ENCODE measurements around the gene KHDRBS2.

The KHDRBS2 gene

DNA sequence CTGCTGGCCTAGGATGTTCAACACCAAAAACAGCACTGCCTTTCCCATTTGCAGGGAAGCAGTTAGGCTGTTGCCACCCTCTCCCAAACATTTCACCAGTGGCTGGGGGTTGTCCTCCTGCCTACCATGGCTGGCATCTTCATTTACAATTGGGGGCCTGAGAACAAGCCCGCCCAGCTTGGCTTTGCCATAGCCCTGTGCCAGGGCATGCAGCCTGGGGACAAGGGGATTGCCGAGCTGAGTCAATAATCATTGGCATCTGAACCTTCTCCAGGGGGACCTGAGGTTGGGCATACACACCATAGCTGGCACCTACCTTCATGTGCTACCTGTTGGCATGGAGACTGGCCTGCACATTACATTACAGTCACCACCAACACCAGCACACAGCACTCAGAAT, 345.1 kb downstream of the KHDRBS2 start:
- Histone ChIP-seq H3K27me3 (ENCODE audit: insufficient read depth, poor library complexity, severe bottlenecking) (no peaks in the 10 kb centered on the region), H3K27ac (replicated peaks) (no peak overlapping the region), H3K4me3 (replicated peaks; ENCODE audit: insufficient read depth, low read length) (no peak overlapping the region)
- no peak for DNase-seq (ENCODE audit: low read depth in 1 of 2, low spot score in 1 of 2)
- TF ChIP-seq SPI1 (IDR thresholded peaks at IDR 0.05; ENCODE audit: borderline replicate concordance, low read depth), result no peak

- Histone ChIP-seq H3K27me3 (ENCODE audit: insufficient read depth, poor library complexity, severe bottlenecking) (no peaks in the 10 kb centered on the region), H3K27ac (replicated peaks) (no peak overlapping the region), H3K4me3 (replicated peaks; ENCODE audit: insufficient read depth, low read length) (no peak overlapping the region)
- no peak for DNase-seq (ENCODE audit: low read depth in 1 of 2, low spot score in 1 of 2)
- TF ChIP-seq REST (IDR thresholded peaks at IDR 0.05; ENCODE audit: insufficient replicate concordance, low read depth) (no peak), GABPA (IDR thresholded peaks at IDR 0.05; ENCODE audit: low read depth) (no peak), POLR2AphosphoS5 (IDR thresholded peaks at IDR 0.05; ENCODE audit: low read depth) (no peak), SPI1 (IDR thresholded peaks at IDR 0.05; ENCODE audit: borderline replicate concordance, low read depth) (no peak)
- TF ChIP-seq, protein P1, sequence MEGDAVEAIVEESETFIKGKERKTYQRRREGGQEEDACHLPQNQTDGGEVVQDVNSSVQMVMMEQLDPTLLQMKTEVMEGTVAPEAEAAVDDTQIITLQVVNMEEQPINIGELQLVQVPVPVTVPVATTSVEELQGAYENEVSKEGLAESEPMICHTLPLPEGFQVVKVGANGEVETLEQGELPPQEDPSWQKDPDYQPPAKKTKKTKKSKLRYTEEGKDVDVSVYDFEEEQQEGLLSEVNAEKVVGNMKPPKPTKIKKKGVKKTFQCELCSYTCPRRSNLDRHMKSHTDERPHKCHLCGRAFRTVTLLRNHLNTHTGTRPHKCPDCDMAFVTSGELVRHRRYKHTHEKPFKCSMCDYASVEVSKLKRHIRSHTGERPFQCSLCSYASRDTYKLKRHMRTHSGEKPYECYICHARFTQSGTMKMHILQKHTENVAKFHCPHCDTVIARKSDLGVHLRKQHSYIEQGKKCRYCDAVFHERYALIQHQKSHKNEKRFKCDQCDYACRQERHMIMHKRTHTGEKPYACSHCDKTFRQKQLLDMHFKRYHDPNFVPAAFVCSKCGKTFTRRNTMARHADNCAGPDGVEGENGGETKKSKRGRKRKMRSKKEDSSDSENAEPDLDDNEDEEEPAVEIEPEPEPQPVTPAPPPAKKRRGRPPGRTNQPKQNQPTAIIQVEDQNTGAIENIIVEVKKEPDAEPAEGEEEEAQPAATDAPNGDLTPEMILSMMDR (IDR thresholded peaks at IDR 0.05; ENCODE audit: insufficient read depth, low read length), result no peak
Observed at GRCh38 chr6:61935242-61935846, 350.7 kb downstream of the KHDRBS2 start.

DNA sequence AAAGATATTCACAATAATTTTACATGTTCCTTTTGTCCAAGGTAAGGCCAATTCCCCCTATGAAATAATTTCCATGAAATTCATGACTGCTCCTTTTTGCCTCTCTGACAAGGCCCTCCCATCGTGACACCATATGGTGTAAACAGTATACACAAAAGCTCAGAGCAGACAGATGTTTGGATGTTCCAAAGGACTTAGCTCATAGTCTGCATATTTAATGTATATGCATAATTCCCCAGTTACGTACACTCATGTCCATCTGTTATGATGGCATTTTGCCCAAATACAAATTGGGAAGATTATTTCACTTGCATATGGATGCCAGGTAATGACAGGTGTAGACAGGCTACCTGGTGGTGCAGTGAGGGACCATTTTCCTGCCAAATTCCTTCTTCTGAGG, 376.5 kb downstream of the KHDRBS2 start:
- Histone ChIP-seq H3K27ac (replicated peaks) (no peak overlapping the region), H3K27me3 (ENCODE audit: insufficient read depth, poor library complexity, severe bottlenecking) (no peaks in the 10 kb centered on the region), H3K4me3 (replicated peaks; ENCODE audit: insufficient read depth, low read length) (no peak overlapping the region)
- TF ChIP-seq REST (IDR thresholded peaks at IDR 0.05; ENCODE audit: insufficient replicate concordance, low read depth) (no peak), SPI1 (IDR thresholded peaks at IDR 0.05; ENCODE audit: borderline replicate concordance, low read depth) (no peak), GABPA (IDR thresholded peaks at IDR 0.05; ENCODE audit: low read depth) (no peak), POLR2AphosphoS5 (IDR thresholded peaks at IDR 0.05; ENCODE audit: low read depth) (no peak)
- TF ChIP-seq, protein P1 (IDR thresholded peaks at IDR 0.05; ENCODE audit: insufficient read depth, low read length), result no peak
- no peak for DNase-seq (ENCODE audit: low read depth in 1 of 2, low spot score in 1 of 2)

DNA sequence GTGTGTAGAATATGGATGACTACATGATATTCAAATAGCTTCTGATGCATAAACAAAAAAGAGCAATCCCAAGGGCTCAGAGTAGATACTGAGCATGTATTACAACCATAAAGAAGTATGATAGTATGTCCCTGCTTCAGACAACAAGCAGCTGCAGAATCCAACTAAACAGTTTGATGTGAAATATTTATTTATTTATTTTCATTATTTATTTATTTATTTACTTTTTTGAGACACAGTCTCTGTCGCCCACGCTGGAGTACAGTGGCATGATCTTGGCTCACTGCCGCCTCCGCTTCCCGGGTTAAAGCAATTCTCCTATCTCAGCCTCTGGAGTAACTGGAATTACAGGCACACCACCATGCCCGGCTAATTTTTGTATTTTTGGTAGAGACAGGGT, 384.3 kb downstream of the KHDRBS2 start:
- H3K4me3 ChIP-seq (replicated peaks; ENCODE audit: insufficient read depth, low read length), result no peak overlapping the region
- no peak for TF ChIP-seq REST (IDR thresholded peaks at IDR 0.05; ENCODE audit: insufficient replicate concordance, low read depth)
- TF ChIP-seq GABPA (IDR thresholded peaks at IDR 0.05; ENCODE audit: low read depth), result no peak
- TF ChIP-seq, protein P1 (IDR thresholded peaks at IDR 0.05; ENCODE audit: insufficient read depth, low read length), result no peak
- TF ChIP-seq POLR2AphosphoS5 (IDR thresholded peaks at IDR 0.05; ENCODE audit: low read depth), result no peak
- no peak for TF ChIP-seq SPI1 (IDR thresholded peaks at IDR 0.05; ENCODE audit: borderline replicate concordance, low read depth)
- no peak overlapping the region for H3K27ac ChIP-seq (replicated peaks)
- DNase-seq (ENCODE audit: low read depth in 1 of 2, low spot score in 1 of 2), result no peak
- H3K27me3 ChIP-seq (ENCODE audit: insufficient read depth, poor library complexity, severe bottlenecking), result no peaks in the 10 kb centered on the region
